Breast epithelium (tissue), 4 donors: ENCODE data around the gene RTL10. TPM values are rescaled to one million over a fixed set of nuclear protein-coding genes. Genes with fewer than 3 reads are reported as not detected.

Experiments used
- DNase-seq, 2 donors: peaks; one replicate each; pipeline ENCODE4 v3.0.0-alpha.2; 2019; ENCODE audit warnings: low spot score in 2 of 2
- H3K27ac ChIP-seq, 2 donors: fragments of 200-600 bp; sonication (generic) in 1 of 2; one replicate each; pipeline ENCODE4 v1.5.1; 2016 to 2019; ENCODE audit warnings: mild to moderate bottlenecking in 1 of 2
- H3K27me3 ChIP-seq, 2 donors: fragments of 200-600 bp; sonication (generic) in 1 of 2; one replicate each; pipeline versions ENCODE4 v1.5.1 to v1.6.0; 2017 to 2019; ENCODE audit warnings: control low read depth in 1 of 2, mild to moderate bottlenecking in 1 of 2
- H3K36me3 ChIP-seq: fragments of 200-600 bp; one replicate; pipeline ENCODE4 v1.5.1; 2019
- H3K4me1 ChIP-seq, 2 donors: fragments of 200-600 bp; sonication (generic); one replicate each; pipeline ENCODE4 v1.5.1; 2016 to 2019; ENCODE audit warnings: control low read depth in 1 of 2
- H3K4me3 ChIP-seq, 3 donors: fragments of 200-600 bp; sonication (generic); 1 replicate in 2 of 3; 2 replicates in 1 of 3; pipeline ENCODE4 v1.5.1; 2016 to 2019; ENCODE audit warnings: mild to moderate bottlenecking in 3 of 3, moderate library complexity in 2 of 3
- H3K9me3 ChIP-seq, 2 donors: fragments of 200-600 bp; sonication (generic) in 1 of 2; one replicate each; pipeline ENCODE4 v1.5.1; 2016 to 2019; ENCODE audit warnings: control low read depth in 1 of 2
- POLR2A ChIP-seq: fragments of 450-650 bp; IDR thresholded peaks from one replicate; pipeline ENCODE4 v1.6.1; 2016; ENCODE audit warnings: antibody characterized with exemption, mild to moderate bottlenecking, moderate library complexity
- POLR2AphosphoS5 ChIP-seq, 3 donors: sonication (generic); formaldehyde crosslinking; IDR thresholded peaks; one replicate each; pipeline ENCODE4 v1.6.1; 2017; ENCODE audit warnings: antibody characterized with exemption in 3 of 3
- intact Hi-C: fragments of 100-400 bp; cut with DNase I; formaldehyde crosslinking; loops from one replicate; pipeline ENCODE4 v1.15.1; 2023; ENCODE audit warnings: low total_unique reads
- total RNA-seq, 3 donors: library from RNA; depleted of rRNA; stranded (reverse); fragments of >200 nt; gene quantifications; one replicate each; pipeline ENCODE4 v1.1.0, GENCODE V29; 2016
- TF ChIP-seq, protein P1 (sequence below), 3 donors: fragments of 450-650 bp; IDR thresholded peaks; one replicate each; pipeline ENCODE4 v1.5.1; 2016 to 2017; ENCODE audit warnings: antibody characterized with exemption in 3 of 3, mild to moderate bottlenecking in 3 of 3, moderate library complexity in 3 of 3

Gene RTL10, protein sequence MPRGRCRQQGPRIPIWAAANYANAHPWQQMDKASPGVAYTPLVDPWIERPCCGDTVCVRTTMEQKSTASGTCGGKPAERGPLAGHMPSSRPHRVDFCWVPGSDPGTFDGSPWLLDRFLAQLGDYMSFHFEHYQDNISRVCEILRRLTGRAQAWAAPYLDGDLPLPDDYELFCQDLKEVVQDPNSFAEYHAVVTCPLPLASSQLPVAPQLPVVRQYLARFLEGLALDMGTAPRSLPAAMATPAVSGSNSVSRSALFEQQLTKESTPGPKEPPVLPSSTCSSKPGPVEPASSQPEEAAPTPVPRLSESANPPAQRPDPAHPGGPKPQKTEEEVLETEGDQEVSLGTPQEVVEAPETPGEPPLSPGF
- 10 to 100 TPM in 2 of 3 donors, 1 to 10 TPM in 1; 6.7 to 21.5 (median 14.1) TPM for total RNA-seq

DNA sequence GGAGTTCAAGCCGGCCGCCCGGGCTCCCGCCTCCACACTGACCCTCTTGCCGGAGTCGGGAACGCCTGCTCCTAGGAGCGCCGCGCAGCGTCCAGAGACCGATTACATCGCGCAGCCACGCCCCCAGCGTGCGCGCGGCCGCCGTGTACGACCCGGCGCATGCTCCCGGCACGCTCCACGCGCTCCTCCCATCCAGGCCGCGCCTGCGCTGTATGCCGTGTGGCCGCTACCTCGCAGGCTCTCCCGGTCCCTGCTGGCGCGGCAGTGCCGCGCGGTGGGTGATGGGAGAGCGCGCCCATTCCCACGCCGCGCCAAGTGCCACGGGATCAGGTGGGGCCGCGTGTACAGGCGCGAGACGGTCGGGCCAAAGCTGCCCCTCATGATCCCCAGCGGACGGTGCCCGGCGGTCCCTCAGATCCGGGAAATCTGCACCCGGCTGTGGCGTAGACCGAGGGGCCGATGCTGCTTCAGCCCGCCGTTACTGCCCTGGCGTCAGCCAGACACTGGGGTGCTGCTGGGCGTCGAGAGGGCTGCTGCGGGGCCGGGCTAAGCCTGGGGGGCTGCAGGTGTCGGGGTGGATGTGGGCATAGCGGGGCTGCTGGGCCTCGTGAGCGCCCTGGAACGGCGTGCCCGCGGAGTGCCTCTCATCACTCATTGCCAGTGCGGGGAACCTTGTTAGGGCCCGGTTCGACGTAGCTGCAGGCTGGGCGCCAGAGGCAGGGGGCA, at the start of gene RTL10, which contains the start of gene GNB1L:
RTL10 (minus strand) TSS at position 97 of the 726 bp plus-strand sequence. CDS start 2,613 bp downstream, outside the sequence.
GNB1L (minus strand) TSS at position 97 of the 726 bp plus-strand sequence. CDS start 33,519 bp downstream, outside the sequence.
- TF ChIP-seq POLR2A (peak; percentile 90), POLR2AphosphoS5 (IDR thresholded peaks at IDR 0.05) (peak; percentile 77 to 93 (median 91))
- TF ChIP-seq, protein P1, sequence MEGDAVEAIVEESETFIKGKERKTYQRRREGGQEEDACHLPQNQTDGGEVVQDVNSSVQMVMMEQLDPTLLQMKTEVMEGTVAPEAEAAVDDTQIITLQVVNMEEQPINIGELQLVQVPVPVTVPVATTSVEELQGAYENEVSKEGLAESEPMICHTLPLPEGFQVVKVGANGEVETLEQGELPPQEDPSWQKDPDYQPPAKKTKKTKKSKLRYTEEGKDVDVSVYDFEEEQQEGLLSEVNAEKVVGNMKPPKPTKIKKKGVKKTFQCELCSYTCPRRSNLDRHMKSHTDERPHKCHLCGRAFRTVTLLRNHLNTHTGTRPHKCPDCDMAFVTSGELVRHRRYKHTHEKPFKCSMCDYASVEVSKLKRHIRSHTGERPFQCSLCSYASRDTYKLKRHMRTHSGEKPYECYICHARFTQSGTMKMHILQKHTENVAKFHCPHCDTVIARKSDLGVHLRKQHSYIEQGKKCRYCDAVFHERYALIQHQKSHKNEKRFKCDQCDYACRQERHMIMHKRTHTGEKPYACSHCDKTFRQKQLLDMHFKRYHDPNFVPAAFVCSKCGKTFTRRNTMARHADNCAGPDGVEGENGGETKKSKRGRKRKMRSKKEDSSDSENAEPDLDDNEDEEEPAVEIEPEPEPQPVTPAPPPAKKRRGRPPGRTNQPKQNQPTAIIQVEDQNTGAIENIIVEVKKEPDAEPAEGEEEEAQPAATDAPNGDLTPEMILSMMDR (IDR thresholded peaks at IDR 0.05), result no peak
- H3K27me3 ChIP-seq, result no peaks in the 10 kb centered on the region
- DNase-seq, result peak; percentile 95 to 97
- no peaks in the 10 kb centered on the region for H3K9me3 ChIP-seq
- no peaks in the 10 kb centered on the region for H3K36me3 ChIP-seq
- H3K4me1 ChIP-seq, result peaks cover 15 to 34% of the 10 kb centered on the region in 2 donors
- peak within 1 kb of the TSS; percentile 90 to 97 for H3K27ac ChIP-seq
- intact Hi-C loops, result no loop called here
- peak within 1 kb of the TSS; percentile 80 to 94 (median 93) for H3K4me3 ChIP-seq

DNA sequence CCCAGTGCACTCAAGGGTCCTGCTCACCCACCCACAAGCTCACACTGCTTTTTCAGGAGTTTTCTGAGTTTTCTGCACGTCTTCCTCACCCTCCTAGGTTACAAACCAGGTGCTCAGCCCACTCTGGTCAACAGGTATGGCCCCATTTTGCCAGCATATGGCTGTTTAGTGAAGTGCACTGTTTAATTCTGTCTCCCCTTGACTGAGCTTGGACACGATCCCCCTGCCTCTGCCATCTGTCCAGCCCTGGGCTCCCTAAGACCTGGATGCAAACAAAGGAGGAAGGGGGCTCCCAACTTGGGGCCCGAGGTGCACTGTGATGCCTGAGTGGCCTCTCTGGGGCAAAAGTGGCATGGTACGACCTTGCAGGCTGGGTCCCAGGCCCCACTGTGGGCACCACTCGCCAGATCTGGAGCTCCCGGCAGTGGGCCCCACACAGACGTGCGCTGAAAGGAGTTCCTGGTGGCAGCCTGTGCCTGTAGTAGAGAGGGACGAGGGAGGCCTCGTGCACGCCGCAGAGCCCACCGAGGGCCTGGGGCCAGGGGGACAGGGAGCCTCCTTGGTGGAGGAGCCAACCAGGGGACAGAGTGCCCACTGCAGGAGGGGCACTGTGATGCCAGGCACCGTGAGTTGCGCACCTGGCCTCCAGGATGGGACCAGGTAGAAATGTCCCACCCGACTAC, 49.6 kb upstream of the RTL10 start:
- Histone ChIP-seq H3K9me3 (no peaks in the 10 kb centered on the region), H3K4me3 (no peak overlapping the region), H3K27ac (no peak overlapping the region), H3K27me3 (no peaks in the 10 kb centered on the region), H3K36me3 (no peaks in the 10 kb centered on the region), H3K4me1 (no peaks in the 10 kb centered on the region)
- intact Hi-C loops, result loop anchor here (5.0 kb wide), 1 partner anchor 177 kb away; no protein-coding TSS in a partner anchor
- TF ChIP-seq POLR2AphosphoS5 (IDR thresholded peaks at IDR 0.05) (no peak), POLR2A (no peak)
- TF ChIP-seq, protein P1 (IDR thresholded peaks at IDR 0.05), result no peak
- DNase-seq, result no peak

DNA sequence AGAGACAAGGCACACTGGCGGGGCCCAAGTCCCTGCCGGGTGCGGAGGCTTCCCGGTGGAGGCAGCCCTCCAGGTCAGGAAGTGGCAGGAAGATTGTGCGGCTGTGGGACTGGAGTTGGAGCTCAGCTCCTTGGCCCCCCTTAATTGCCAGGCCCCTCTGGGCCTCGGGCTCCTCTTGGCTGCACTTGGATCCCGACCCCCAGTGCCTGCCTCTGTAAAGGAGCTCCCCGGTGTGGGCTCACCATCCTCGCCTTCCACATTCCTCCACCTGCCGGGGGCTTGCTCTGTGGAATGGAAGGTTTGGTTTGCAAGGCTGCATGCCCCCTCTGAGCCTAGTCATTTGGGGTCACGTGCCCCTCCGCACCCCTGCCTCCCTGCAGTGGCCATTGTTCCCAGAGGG, 48.8 kb upstream of the RTL10 start:
- TF ChIP-seq, protein P1 (IDR thresholded peaks at IDR 0.05), result no peak
- TF ChIP-seq POLR2AphosphoS5 (IDR thresholded peaks at IDR 0.05), result no peak
- no peak for TF ChIP-seq POLR2A
- no peaks in the 10 kb centered on the region for H3K36me3 ChIP-seq
- intact Hi-C loops, result loop anchor here (5.0 kb wide), 1 partner anchor 176 kb away; no protein-coding TSS in a partner anchor

DNA sequence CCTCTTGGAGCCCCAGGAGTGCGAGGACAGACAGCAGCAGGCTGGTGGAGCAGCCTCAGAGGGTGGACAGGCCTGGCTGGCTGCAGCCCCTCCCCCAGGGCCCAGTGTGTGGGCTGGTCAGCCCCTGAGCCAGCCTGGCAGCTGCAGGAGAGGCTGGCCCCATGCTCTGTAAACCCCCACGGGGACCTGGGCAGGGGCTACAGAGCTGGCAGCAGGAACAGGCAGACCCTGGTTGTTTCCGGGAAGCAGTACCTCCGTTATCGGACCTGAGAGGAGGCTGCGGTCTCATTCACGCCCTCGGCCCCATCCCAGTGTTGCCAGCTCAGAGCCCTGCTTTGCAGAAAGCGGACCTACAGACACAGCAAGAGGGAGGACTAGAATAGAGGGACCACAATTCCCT, 48.4 kb upstream of the RTL10 start:
- Histone ChIP-seq H3K4me1 (no peaks in the 10 kb centered on the region), H3K9me3 (no peaks in the 10 kb centered on the region), H3K4me3 (no peak overlapping the region), H3K27me3 (no peaks in the 10 kb centered on the region), H3K36me3 (no peaks in the 10 kb centered on the region), H3K27ac (no peak overlapping the region)
- intact Hi-C loops, result loop anchor here (5.0 kb wide), 1 partner anchor 176 kb away; no protein-coding TSS in a partner anchor
- TF ChIP-seq POLR2AphosphoS5 (IDR thresholded peaks at IDR 0.05), result no peak
- TF ChIP-seq, protein P1 (IDR thresholded peaks at IDR 0.05), result no peak
- no peak for TF ChIP-seq POLR2A
- DNase-seq, result no peak

More for the DNA sequence above, 48.8 kb upstream of the RTL10 start:
- no peak overlapping the region for H3K4me3 ChIP-seq
- H3K9me3 ChIP-seq, result no peaks in the 10 kb centered on the region
- no peak for DNase-seq
- no peaks in the 10 kb centered on the region for H3K4me1 ChIP-seq
- no peaks in the 10 kb centered on the region for H3K27me3 ChIP-seq
- H3K27ac ChIP-seq, result no peak overlapping the region
